Mammary epithelial cell (primary cell): Measurements from ENCODE around the gene B3GLCT.

Experiments used
- CTCF ChIP-seq, 2 donors: IDR thresholded peaks in 1 of 2; conservative IDR thresholded peaks in 1 of 2; 2 replicates each; pipeline ENCODE4 v1.5.1; 2011 to 2012; ENCODE audit warnings: inconsistent platforms in 2 of 2, low read length in 2 of 2, mild to moderate bottlenecking in 2 of 2, control low read depth in 1 of 2, low read depth in 1 of 2; ENCODE audit not compliant: insufficient read depth in 1 of 2; ENCODE audit errors: extremely low read depth in 1 of 2
- EZH2 ChIP-seq: IDR thresholded peaks from 2 replicates; pipeline ENCODE4 v1.6.1; 2012; ENCODE audit warnings: low read length, inconsistent platforms, borderline replicate concordance

- TF ChIP-seq CTCF (conservative IDR thresholded peaks at IDR 0.05 in 1 of 2, IDR thresholded peaks at IDR 0.05 in 1 of 2; ENCODE audit: extremely low read depth in 1 of 2, insufficient read depth in 1 of 2, low read depth in 1 of 2, low read length in 2 of 2) (no peak), EZH2 (no peak)
Observed at GRCh38 chr13:31350560-31350959, 150.8 kb downstream of the B3GLCT start.
